ENCODE measurements around the gene CLNK.

Gene CLNK

DNA sequence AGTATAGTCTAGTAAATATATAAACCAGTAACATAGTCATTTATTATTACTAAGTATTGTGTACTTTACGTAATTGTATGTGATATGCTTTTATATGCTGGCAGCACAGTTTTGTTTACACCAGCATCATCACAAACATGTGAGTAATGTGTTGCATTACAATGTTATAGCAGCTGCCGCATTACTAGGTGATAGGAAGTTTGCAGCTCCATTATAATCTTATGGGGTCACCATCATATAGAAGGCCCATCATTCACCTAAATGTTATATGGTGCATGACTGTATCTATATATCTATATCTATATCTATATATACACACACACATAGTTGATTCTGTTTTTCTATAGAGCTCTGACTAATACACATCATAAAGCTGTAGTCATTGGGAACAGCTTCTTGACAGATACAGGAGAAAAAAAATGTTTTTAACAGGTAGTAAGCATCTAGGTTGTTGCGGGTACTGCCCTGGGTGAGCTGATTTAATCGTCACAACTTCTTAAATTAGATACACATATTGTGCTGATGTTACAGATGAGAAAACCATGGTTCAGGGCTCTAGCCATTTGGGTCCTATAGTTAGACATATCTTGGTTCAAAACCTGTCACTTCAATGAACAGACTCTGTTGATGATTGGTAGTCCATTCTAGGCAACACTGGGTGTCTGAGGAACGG lies 77.9 kb downstream of the CLNK start:
- no peak for TF ChIP-seq ZFX (IDR thresholded peaks at IDR 0.05; ENCODE audit: borderline replicate concordance)
- TF ChIP-seq, protein P1, sequence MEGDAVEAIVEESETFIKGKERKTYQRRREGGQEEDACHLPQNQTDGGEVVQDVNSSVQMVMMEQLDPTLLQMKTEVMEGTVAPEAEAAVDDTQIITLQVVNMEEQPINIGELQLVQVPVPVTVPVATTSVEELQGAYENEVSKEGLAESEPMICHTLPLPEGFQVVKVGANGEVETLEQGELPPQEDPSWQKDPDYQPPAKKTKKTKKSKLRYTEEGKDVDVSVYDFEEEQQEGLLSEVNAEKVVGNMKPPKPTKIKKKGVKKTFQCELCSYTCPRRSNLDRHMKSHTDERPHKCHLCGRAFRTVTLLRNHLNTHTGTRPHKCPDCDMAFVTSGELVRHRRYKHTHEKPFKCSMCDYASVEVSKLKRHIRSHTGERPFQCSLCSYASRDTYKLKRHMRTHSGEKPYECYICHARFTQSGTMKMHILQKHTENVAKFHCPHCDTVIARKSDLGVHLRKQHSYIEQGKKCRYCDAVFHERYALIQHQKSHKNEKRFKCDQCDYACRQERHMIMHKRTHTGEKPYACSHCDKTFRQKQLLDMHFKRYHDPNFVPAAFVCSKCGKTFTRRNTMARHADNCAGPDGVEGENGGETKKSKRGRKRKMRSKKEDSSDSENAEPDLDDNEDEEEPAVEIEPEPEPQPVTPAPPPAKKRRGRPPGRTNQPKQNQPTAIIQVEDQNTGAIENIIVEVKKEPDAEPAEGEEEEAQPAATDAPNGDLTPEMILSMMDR (IDR thresholded peaks at IDR 0.05): no peak
- H3K27ac ChIP-seq: no peak overlapping the region

DNA sequence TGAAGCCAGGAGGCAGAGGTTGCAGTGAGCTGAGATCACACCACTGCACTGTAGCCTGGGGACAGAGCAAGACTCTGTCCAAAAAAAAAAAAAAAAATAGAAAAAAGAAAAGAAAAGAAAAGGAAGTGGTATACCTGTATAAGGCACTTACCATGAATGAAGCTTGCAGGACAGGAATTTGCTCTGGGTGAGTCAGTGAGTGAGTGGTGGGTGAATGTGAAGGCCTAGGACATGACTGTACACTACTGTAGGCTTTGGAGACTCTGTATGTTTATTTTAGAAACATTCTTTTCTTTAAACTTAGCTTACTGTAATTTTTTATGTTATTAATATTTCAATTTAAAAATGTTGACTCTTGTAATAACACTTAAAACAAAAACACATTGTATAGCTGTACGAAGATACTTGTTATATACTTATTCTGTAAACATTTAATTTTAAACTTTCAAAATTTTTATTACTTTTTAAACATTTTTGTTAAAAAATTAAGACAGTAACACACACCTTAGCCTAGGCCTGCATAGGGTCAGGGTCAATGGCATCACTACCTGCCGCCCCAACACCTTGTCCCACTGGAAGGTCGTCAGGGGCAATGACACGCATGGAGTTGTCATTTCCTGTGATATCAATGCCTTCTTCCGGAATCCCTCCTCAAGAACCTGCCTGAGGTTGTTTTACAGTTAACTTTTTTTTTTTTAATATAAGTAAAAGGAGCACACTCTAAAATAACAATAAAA lies 78.7 kb downstream of the CLNK start:
- no peak overlapping the region for H3K27ac ChIP-seq

DNA sequence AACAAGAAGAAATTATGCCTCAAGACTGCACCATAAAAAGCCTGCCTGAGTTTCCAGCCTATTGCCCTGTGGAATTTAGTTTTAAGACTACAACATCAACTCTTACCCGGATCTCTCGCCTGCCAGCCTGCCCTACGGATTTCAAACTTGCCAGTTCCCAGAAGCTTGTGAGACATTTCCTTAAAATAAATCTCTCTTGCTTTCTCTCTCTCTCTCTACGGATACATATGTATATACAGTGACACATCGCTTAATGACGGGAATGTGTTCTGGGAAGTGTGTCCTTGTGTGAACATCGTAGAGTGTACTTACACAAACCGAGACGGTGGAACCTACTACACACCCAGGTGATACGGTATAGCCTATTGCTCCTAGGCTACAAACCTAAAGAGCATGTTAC lies 79.5 kb downstream of the CLNK start:
- no peak overlapping the region for H3K27ac ChIP-seq
- TF ChIP-seq, protein P1 (IDR thresholded peaks at IDR 0.05): no peak
- TF ChIP-seq ZFX (IDR thresholded peaks at IDR 0.05; ENCODE audit: borderline replicate concordance): no peak

More for the DNA sequence above, 78.7 kb downstream of the CLNK start:
- TF ChIP-seq, protein P1 (IDR thresholded peaks at IDR 0.05): no peak
- TF ChIP-seq ZFX (IDR thresholded peaks at IDR 0.05; ENCODE audit: borderline replicate concordance): no peak

DNA sequence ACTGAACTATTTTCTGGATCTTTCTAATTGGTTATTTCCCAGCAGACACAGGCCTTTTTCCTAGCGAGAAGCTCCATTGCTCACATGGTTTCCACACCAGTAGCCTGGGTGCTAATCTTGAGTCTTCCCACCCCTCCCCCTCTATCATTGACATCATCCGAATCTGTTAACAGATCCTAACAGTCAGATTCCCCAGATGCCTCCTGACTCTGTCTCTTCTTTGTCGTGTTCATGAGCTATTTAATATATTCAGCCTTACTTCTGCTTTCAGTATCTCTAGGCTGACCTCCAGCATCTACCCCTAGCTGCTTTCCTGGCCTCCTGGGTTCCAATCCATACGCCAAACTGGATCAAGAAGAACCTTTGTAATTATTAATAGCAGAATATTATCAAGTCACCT lies 85.0 kb downstream of the CLNK start:
- no peak overlapping the region for H3K27ac ChIP-seq
- no peak for TF ChIP-seq ZFX (IDR thresholded peaks at IDR 0.05; ENCODE audit: borderline replicate concordance)
- TF ChIP-seq, protein P1 (IDR thresholded peaks at IDR 0.05): no peak

DNA sequence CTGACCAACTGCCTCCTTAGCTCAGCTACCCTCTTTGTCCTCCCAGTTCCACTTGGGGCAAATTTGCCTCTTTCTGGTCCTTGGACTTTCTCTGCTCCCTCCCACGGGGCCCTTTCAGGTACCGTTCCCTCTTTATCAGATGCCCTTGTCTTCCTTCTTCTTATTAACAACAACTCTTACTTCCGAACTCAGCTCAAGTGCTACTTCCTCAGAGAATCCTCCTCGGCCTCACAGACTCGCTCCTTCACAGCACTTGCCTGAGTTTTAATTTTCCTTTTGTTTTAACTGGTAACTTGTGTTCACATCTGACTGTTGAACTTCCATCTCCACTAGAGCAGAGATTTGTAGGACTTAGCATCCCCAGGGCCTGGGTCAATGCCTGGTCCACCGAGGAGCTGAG lies 85.7 kb downstream of the CLNK start:
- TF ChIP-seq ZFX (IDR thresholded peaks at IDR 0.05; ENCODE audit: borderline replicate concordance): no peak
- TF ChIP-seq, protein P1 (IDR thresholded peaks at IDR 0.05): no peak

DNA sequence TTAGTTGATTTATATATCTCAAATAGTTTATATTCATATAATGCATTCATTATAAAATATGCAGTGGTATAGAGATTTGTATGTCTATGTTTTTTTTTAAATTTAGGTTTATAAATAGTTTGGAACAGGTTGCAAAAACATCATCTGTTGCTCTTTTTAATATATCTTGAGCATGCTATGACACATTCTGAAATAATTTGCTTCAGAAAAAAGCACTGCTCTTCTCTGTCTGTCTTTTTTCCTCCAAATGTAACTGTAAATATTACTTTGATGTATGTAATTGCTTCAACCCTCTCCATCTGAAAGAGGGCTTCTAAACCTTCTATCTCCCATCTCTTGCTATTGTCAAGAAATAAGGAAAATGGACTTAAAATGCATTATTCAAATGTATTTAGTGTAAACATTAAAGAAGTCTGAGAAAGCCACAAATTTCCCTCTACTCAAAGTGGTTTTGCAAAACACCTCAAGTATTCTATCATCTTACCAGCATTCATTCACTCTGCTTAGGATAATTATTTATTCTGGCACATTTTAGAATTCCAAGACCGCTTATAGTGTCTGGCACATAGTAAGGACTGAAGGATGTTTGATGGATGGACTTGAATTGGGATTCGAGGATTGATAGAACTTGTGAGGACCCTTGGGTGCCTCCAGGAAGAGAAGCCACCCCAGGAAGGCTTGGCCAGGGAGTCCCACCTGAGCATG lies 87.8 kb downstream of the CLNK start:
- no peak overlapping the region for H3K27ac ChIP-seq
- TF ChIP-seq ZFX (IDR thresholded peaks at IDR 0.05; ENCODE audit: borderline replicate concordance): no peak
- TF ChIP-seq, protein P1 (IDR thresholded peaks at IDR 0.05): no peak

More for the DNA sequence above, 85.7 kb downstream of the CLNK start:
- no peak overlapping the region for H3K27ac ChIP-seq

Data from 22Rv1 (cell line).